ENCODE data around the gene REXO1.

GRCh38 chr19:1823539-1824251 is 24.6 kb downstream of the REXO1 start:
- TF ChIP-seq RAD21 (conservative IDR thresholded peaks at IDR 0.05 in 1 of 2, IDR thresholded peaks at IDR 0.05 in 1 of 2) (no peak), PBX3 (IDR thresholded peaks at IDR 0.05) (no peak), CEBPB (IDR thresholded peaks at IDR 0.05) (no peak), SMC3 (IDR thresholded peaks at IDR 0.05) (no peak), POLR2A (IDR thresholded peaks at IDR 0.05; ENCODE audit: low read length) (no peak), REST (IDR thresholded peaks at IDR 0.05) (no peak), MAFK (IDR thresholded peaks at IDR 0.05; ENCODE audit: partially characterized antibody) (no peak), SREBF2 (IDR thresholded peaks at IDR 0.05) (no peak), JUN (IDR thresholded peaks at IDR 0.05) (no peak), NR3C1 (IDR thresholded peaks at IDR 0.05) (no peak)
- TF ChIP-seq, protein P1, sequence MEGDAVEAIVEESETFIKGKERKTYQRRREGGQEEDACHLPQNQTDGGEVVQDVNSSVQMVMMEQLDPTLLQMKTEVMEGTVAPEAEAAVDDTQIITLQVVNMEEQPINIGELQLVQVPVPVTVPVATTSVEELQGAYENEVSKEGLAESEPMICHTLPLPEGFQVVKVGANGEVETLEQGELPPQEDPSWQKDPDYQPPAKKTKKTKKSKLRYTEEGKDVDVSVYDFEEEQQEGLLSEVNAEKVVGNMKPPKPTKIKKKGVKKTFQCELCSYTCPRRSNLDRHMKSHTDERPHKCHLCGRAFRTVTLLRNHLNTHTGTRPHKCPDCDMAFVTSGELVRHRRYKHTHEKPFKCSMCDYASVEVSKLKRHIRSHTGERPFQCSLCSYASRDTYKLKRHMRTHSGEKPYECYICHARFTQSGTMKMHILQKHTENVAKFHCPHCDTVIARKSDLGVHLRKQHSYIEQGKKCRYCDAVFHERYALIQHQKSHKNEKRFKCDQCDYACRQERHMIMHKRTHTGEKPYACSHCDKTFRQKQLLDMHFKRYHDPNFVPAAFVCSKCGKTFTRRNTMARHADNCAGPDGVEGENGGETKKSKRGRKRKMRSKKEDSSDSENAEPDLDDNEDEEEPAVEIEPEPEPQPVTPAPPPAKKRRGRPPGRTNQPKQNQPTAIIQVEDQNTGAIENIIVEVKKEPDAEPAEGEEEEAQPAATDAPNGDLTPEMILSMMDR (IDR thresholded peaks at IDR 0.05), result no peak

Data from A549 (cell line).